Hematopoietic multipotent progenitor cell treated with erythropoietin and hydrocortisone succinate and interleukin-3 and kit ligand, for 15 days (in vitro differentiated cells): ENCODE measurements around the gene ITGB3.

ENCODE experiments used
- DNase-seq: peaks from one replicate; pipeline ENCODE4 v3.0.0-alpha.2; 2015; ENCODE audit warnings: low spot score

Gene ITGB3

DNA sequence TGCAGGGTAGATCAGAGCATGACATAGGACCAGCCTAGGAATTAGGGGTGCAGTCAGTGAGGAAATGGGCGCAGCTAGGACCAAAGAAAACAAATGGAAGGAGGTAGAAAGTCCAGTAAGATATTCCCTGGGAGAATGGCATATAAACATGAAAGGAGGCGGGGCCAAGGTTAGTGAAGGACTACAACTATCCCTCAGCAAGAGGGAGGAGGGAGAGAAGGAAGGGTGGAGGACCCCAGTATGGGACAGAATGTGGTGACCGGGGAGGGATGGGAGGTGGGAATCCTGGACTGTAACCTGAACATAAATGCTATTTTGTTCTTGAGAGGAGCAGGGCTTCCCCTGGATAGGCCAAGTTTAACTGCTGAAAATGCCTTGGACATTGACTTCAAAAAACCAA, 22.8 kb downstream of the ITGB3 start:
- no peak for DNase-seq

DNA sequence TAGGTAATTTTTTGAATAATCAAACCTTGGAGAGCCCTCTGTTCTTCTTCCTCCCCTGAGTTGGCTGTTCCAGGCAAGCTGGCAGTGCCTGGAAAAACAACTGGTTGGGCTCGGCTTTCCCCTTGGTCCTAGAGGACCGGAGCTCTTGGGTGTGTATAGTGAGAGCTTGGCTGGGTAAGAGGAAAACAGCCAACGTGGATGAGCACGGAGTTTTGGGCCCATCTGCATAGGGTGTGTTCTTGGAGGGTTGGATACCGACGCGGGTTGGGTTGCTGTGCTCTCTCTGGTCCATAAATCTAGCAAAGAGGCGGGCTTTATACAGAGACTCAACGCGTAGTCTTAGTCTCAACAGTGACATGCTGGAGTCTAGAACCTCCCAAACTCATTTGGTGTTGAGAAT, 23.2 kb downstream of the ITGB3 start:
- DNase-seq, result no peak

DNA sequence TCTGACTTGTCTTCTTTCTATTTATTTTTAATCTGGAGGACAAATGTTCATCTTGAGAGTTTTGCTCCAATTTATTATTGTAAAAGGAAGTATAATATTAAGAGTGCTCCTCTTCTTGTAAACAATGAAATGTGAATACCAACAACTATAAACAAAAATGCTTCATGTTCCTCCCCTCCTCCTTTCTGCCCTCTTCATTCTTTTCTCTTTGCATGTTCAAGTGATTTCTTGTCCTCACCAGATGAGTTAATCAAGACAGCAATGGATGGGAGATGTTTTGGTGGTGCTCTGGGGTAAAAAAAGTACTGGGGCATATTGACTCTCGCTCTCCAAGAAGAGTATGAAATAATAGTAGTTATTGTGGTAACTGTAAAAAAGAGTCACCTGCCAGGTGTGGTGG, 24.3 kb downstream of the ITGB3 start:
- no peak for DNase-seq

DNA sequence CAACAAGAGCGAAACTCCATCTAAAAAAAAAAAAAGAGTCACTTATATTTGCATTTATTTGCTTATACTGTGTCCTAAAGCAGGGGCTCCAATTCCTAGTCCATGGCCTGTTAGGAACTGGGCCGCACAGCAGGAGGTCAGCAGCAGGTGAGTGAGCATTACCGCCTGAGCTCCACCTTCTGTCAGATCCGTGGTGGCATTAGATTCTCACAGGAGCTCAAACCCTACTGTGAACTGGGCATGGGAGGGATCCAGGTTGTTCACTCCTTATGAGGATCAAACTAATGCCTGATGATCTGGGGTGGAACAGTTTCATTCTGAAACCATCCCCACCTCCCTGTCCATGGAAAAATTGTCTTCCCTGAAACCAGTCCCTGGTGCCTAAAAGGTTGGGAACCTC, 24.9 kb downstream of the ITGB3 start:
- DNase-seq, result no peak

DNA sequence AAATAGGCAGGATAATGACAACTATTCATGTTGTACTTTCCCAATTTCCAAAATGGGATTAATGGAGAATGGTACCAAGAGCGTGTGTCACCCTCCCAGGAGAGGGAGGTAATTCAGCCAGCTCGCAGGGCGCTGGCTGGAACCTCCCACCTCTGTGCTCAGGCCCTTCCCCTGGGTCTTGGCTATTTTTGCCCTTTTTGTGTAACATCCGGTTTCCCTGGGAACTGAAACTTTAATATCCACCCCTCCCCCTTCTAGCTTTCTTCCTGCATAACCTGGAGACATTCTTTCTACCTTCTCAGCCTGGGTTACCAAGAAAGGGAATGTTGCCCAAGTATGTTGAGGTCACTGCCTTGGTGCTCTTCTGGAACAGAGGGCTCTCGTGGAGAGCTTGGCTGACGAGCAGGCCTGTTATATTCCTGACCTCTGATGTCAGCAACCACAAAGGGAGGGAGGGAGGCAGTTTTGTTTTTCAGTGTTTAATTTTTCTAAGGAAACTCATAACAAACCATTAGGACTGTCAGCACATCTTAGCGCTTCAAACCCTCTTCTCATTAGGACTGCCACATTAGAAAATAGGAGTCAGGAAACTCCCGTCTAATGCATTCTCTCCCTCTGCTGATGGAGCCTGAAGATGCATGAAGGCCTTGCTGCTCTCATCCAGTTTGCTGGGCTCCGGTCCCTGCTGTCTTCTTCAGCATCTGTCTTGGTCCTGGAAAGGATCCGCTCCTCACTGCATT, 25.6 kb downstream of the ITGB3 start:
- DNase-seq, result no peak

DNA sequence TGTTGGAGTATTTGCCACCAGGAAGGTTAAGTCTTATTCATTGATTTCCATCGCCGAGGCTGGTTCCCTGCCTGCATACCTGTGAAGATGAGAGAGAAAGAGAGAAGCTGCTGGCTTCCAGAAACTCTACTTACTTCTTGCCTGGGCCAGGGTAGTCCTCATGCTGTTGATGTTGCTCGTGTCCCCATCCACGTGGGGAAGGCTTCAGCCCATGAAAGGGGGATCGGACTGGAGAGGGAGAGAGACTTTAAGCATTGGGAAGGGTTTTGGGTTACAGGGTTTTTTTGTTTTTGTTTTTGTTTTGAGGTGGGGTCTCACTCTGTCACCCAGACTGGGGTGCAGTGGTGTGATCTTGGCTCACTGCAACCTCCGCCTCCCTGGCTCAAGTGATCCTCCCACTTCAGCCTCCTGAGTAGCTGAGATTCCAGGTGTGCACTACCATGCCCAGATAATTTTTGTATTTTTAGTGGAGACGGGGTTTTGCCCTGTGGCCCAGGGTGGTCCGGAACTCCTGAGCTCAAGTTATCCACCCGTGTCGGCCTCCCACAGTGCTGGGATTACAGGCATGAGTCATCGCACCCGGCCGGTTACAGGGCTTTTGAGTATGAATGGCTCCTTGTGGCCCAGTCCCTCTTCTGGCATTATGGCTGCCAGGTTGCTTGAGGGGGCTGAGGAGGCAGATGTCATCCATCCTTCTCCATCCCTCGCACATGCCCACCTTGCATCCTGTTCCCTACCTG, 26.6 kb downstream of the ITGB3 start:
- DNase-seq, result no peak

DNA sequence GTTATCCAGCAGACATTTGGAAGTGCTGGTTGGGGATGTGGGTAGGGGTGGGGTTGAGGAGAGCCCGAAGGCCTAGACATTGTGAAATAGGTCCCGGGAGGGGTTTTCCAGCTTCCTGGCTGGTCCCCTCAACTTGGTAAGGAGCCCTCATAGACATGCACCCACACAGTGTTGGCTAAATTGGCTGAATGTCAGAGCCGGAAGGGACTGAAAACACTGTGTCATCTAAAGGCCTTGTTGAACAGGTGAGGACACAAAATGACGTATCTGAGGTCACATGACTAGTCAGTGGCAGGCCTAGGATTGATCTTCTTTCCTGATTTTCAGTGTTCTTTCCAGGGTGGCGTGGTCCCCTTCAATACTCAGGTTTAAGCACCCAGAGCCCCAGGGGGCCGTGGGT, 27.6 kb downstream of the ITGB3 start:
- no peak for DNase-seq

DNA sequence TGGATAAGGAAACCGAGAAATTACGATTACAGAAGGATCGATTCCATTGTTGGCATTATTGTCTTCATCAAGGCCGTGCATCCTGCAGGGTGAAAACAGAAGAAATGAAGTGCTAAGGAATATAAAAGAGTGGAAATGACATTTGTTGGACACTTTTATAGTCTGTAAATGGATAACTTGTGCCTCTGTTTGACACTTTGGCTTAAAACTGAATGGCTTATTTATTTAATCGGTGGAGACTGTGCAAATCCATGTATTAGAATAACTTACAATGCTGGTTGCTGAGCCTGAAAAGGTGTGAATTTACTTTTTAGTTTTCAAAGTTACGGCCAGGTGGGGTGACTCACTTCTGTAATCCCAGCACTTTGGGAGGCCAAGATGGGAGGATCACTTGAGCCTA, 31.4 kb downstream of the ITGB3 start:
- no peak for DNase-seq

DNA sequence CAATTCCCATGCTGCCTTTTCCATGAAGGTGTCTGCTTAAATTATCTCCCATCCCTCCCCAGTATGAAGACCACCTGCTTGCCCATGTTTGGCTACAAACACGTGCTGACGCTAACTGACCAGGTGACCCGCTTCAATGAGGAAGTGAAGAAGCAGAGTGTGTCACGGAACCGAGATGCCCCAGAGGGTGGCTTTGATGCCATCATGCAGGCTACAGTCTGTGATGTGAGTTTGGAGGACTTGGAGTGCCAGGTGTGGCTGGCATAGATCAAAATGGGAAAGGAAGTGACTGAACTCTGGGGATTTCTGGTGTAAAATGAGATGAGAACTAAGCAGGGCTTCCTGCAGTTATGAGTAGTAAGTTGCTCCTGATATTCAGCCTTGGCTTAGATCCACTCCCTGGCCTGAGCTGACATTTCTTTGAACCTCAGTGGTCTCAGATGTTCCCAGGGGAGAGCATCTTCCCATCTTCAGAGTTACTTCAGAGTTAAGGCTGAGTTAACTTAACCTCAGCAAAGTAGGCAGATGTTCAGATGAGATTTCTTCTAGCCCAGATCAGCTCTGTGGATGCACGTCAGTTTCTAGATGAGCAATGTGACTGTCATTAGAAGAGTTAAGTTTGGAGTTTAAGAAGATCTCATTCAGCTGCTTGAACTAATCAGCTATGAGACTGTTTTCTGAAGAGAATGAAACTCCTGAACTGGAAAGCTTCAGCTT, 32.7 kb downstream of the ITGB3 start:
- DNase-seq, result no peak

DNA sequence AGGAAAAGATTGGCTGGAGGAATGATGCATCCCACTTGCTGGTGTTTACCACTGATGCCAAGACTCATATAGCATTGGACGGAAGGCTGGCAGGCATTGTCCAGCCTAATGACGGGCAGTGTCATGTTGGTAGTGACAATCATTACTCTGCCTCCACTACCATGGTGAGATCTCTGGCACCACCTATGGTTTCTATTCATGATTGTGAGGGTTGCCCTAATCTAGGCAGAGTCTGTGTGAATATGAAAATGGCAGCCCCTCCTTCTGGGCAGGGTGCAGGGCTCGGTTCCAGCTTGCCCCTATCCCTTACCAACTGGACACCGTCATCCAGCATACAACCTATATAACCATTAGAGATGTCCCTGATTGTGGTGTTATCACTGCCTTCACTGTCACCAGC, 33.4 kb downstream of the ITGB3 start:
- no peak for DNase-seq

DNA sequence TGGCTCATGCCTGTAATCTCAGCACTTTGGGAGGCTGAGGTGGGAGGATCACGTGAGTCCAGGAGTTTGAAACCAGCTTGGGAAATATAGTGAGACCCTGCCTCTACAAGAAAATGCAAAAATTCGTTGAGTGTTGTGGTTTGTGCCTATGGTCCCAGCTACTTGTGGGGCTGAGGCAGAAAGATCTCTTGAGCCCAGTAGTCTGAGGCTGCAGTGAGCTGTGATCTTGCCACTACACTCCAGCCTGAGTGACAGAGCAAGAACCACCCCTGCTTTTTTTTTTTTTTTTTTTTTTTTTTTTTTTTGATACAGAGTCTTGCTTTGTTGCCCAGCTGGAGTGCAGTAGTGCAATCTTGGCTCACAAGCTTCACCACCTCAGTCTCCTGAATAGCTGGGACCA, 34.0 kb downstream of the ITGB3 start:
- peak; percentile 42 for DNase-seq

DNA sequence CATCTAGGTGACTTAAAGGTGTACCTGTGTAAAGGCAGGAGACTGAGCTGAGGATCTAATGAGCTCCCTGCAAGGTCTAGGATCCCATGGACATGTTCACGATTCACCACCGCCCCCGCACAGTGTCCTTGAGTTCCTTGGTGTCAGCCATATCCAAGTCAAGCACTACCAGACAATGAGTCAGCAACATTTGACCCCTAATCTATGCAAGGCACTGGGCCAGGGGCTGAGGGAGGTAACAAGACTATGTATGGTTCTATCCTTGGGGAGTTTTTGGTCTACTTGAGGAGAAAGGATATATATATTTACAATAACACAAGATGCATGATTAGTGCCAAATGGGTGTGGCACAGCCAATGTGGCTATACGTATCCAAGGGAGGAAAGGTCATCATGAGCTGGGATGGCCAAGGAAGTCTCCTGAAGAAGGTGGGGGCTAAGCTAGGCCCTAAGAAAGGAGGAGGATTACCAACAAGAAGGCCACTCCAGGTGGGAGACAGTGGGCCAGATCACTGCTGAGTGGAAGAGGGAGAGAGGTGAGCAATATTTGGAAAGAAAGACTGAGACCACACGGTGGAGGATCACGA, 35.0 kb downstream of the ITGB3 start:
- peak; percentile 80 for DNase-seq

DNA sequence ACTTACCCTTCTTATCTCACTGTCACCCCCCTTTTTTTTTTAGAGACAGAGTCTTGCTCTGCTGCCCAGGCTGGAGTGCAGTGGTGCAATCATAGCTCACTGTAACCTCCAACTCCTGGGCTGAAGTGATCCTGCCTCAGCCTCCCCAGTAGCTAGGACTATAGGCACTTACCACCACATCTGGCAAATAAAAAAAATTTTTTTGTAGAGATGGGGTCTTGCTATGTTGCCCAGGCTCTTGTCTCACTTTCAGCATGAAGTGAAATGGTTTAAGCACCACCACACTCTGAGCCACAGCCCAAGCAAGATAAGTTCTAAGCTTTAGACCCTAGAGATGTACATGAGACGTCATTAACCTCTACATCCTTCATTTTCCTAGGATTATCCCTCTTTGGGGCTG, 35.7 kb downstream of the ITGB3 start:
- no peak for DNase-seq

DNA sequence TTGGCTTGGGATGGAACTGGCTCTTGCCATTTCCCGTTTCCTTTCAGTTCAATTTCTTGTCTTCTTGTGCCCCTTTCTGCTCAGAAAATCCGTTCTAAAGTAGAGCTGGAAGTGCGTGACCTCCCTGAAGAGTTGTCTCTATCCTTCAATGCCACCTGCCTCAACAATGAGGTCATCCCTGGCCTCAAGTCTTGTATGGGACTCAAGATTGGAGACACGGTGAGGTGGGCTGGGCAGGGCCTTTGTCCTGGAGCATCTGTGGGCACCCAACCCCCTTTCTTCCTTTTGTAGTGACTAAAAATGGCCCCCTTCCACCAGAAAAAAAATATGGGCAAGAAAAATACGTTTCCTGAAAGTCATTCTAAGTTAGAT, 37.2 kb downstream of the ITGB3 start:
- no peak for DNase-seq

DNA sequence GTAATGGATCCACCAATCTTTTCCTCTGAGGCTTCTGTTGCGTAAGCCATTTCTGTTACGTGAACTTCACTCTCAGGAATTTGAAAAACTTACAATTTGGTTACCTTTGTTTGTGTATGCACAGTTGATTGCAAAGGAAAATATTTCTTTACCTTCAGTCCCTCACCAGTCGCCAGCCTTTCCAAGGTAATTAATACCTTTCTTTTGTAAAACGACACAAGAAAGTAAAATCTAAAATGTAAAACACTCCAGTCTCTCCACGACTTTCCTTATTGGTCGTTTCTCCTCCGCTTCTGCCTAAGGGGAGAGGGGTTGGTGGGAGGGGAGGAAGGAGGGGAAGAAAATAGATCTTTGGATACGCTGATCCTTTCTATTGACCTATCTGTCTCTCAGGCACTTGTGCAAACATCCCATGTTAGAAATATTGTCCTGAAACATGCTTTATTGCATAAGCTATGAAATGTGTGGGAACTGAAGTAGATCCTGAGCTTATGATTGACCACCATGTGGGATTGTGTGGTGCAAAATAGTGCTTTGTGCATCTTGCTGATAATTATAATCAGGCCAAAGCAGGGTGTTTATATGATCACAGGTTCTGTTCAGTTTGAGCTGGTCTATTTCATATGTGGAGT, 37.7 kb downstream of the ITGB3 start:
- peak; percentile 25 for DNase-seq

DNA sequence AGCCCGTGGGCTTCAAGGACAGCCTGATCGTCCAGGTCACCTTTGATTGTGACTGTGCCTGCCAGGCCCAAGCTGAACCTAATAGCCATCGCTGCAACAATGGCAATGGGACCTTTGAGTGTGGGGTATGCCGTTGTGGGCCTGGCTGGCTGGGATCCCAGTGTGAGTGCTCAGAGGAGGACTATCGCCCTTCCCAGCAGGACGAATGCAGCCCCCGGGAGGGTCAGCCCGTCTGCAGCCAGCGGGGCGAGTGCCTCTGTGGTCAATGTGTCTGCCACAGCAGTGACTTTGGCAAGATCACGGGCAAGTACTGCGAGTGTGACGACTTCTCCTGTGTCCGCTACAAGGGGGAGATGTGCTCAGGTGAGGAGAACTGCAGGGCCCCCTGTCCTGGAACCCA, 38.6 kb downstream of the ITGB3 start:
- no peak for DNase-seq

DNA sequence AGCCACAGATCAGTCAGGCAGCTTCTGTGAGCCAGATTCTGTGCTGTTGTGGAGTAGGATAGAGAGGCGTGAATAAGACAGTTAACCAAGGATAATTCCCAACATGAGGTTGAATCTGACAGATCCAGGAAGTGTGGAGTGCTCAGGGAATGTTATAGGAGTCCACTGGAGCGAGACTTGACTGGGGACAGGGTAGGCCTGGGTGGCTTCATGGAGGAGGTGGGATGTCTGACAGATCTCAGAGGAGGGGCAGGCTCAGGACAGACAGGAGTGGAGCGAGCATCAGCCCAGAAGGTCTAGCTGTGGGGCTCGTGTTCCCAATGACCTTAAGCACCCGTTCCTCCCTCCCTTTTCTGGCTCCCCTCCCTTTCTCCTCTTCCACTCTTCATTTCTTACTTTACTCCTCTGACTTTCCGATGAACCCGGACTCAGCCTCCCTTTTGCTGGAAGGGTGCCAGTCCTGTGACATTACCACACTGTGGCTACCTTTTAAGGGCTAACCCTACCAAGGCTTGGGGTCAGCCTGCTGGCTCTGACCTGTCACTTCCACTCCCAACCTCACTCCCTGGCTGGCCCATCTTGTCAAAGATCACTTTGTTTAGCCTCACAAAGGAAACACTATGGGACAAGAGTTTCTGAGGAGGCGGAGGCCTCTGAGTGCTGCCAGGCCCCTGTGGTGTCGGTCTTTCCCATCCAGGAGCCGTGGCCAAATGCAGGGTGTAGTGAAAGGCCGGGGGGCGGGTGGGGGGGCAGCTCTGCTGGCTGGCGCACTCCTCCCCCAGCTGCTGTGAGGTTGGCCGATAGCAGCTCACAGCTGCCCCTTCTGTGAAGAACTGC, 41.6 kb downstream of the ITGB3 start:
- no peak for DNase-seq

DNA sequence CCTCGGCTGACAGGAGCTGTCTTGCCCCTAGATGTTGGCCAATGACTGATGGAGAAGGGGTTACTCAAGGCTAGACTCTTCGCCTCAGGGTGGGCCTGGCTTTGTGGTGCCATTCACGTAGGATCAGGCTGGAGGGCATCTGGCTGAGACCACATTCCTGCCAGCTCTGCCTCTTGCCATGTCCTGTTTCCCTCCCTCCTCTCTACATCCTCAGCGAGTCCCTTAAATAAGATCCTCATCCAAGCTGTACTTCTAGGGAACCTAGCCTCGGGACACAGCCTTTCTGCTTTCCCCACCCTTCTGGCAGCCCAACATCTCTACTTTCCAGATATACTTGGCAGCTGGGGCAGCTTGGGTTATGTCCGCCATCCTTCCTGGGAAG, 42.2 kb downstream of the ITGB3 start:
- no peak for DNase-seq

DNA sequence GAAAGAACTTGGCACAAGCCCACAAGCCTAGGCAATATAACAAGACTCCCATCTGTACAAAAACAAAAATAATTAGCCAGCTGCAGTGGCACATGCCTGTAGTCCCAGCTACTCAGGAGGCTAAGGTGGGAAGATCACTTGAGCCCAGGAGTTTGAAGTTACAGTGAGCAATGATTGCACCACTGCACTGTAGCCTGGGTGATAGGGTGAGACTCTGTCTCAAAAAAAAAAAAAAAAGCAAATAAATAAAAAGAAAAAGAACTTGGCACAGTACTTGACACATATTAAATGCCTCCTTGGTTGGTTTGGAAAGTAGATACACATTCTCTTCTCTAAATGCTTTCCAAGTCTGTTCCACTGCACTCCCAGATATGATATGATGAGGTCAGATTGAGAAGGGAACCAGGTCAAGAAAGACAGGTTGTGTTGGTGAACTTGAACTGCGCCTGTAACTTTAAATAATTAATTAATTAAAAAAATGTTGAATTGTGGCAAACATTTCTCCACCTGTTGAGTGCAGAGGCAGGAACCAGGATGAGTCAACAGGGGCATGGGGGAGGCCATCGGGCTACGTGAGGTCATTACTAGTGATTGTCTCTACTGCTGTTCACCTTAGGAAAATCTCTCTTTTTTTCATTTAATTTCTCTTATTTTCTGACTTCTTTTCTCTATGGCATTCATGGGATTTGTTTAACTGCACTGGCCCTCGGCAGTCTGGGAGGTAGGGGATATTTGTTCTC, 44.2 kb downstream of the ITGB3 start:
- no peak for DNase-seq

DNA sequence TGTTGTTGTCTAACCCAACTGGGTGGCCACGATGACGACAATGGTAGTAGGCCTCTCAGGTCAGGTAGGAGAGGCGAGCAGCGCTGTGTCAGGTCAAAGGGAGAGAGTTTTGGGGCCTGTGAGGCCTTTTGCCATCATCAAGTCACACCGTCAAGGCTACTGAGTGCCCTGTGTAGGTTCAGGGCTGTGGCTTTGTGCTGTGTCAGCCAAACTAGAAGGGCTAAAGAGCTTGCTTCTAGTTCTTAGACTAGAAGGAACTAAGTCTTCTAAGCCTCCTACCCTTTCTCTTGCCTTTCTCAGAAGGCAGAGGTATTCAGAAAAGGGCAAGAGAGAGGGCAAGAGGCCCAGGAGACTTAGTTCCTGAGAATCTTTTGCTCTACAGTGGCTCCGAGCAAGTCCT, 45.1 kb downstream of the ITGB3 start:
- no peak for DNase-seq
